SJCRH30 (cell line): ENCODE measurements around the gene EGFL8. TPM values are rescaled to one million over a fixed set of nuclear protein-coding genes. Genes with fewer than 3 reads are reported as not detected.
"Not testable (repeated sequence)": the region's sequence is repeated elsewhere in the genome, so short reads cannot be mapped to it uniquely, and the experiment has no call there.

Source experiments
- DNase-seq, 2 experiments: peaks; one replicate each; pipeline ENCODE4 v3.0.0-alpha.2; 2015 to 2020
- H3K27ac ChIP-seq: fragments of 250-450 bp; sonication (Bioruptor Pico); 2 replicates; pipeline ENCODE4 v1.5.1; 2020; ENCODE audit warnings: mild to moderate bottlenecking, moderate library complexity
- H3K27me3 ChIP-seq: fragments of 250-450 bp; sonication (Bioruptor Pico); 2 replicates; pipeline ENCODE4 v1.5.1; 2020; ENCODE audit warnings: mild to moderate bottlenecking, moderate library complexity
- H3K36me3 ChIP-seq: fragments of 250-450 bp; sonication (Bioruptor Pico); 2 replicates; pipeline ENCODE4 v1.5.1; 2020; ENCODE audit warnings: mild to moderate bottlenecking, moderate library complexity
- H3K4me1 ChIP-seq: fragments of 250-450 bp; sonication (Bioruptor Pico); 2 replicates; pipeline ENCODE4 v1.5.1; 2020; ENCODE audit warnings: mild to moderate bottlenecking, moderate library complexity
- H3K4me3 ChIP-seq: fragments of 250-450 bp; sonication (Bioruptor Pico); 2 replicates; pipeline ENCODE4 v1.5.1; 2020; ENCODE audit warnings: mild to moderate bottlenecking, moderate library complexity
- H3K9me3 ChIP-seq: fragments of 250-450 bp; sonication (Bioruptor Pico); replicated peaks from 2 replicates; pipeline ENCODE4 v1.5.1; 2020; ENCODE audit warnings: mild to moderate bottlenecking, moderate library complexity
- total RNA-seq: library from RNA; depleted of rRNA; stranded (reverse); fragments of >200 nt; shearing (Covaris generic); gene quantifications from 2 replicates; pipeline ENCODE4 v1.2.3, GENCODE V29; 2014

EGFL8 gene
- total RNA-seq, 1 experiment from 2014 or later = 8.8 TPM

GRCh38 chr6:32131439-32131948, 32.9 kb upstream of the EGFL8 start:
- Histone ChIP-seq H3K27ac (no peak overlapping the region), H3K4me3 (no peak overlapping the region), H3K9me3 (no peaks in the 10 kb centered on the region), H3K4me1 (peaks cover 3% of the 10 kb centered on the region; the same call in 1 of the 2 replicates), H3K27me3 (no peaks in the 10 kb centered on the region), H3K36me3 (no peaks in the 10 kb centered on the region)
- DNase-seq = no peak

DNA sequence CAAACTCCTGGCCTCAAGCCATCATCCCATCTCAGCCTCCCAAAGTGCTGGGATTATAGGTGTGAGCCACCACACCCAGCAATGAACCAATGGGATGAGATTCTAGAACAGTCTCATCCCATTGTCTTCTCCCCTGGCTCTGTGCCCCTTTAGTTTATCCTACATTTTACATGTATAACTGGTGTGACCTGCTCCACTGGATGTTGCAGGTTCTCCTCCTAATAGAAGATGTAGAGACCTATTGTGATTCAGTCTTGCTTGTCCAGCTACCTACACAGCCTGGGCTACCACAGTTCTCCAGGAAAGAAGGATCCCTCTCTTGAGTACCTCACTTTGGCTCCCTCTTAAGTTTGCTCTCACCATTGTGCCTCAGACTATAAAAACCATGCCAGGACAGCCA, 32.3 kb upstream of the EGFL8 start:
- no peak overlapping the region for H3K4me3 ChIP-seq
- H3K4me1 ChIP-seq = peaks cover 3% of the 10 kb centered on the region; the same call in 1 of the 2 replicates
- no peak for DNase-seq
- no peaks in the 10 kb centered on the region for H3K27me3 ChIP-seq
- no peaks in the 10 kb centered on the region for H3K36me3 ChIP-seq
- no peak overlapping the region for H3K27ac ChIP-seq
- H3K9me3 ChIP-seq = no peaks in the 10 kb centered on the region

DNA sequence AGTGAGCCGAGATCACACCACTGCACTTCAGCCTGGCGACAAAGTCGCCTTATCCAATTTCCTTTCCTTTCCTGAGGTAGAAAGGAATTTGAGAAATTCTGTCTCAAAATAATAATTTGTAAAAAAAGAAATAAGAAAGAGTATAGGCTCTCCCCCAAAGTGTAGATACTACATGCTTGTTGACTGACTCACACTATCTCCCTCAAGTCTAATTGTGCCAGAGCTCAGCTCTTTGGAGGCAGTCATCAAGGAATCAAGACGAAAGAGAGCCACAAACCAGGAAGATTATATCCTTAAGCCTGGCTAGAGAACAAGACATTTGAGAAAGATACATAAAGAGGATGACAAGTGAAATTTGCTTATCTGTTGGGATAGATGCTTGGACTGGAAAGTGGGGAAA, 30.6 kb upstream of the EGFL8 start:
- Histone ChIP-seq H3K27me3 (no peaks in the 10 kb centered on the region), H3K9me3 (no peaks in the 10 kb centered on the region), H3K27ac (no peak overlapping the region), H3K36me3 (no peaks in the 10 kb centered on the region), H3K4me1 (no peaks in the 10 kb centered on the region), H3K4me3 (no peak overlapping the region)
- no peak for DNase-seq

- DNase-seq = no peak
- H3K27me3 ChIP-seq = no peaks in the 10 kb centered on the region
- H3K4me1 ChIP-seq = no peaks in the 10 kb centered on the region
- H3K4me3 ChIP-seq = no peak overlapping the region
- H3K27ac ChIP-seq = no peak overlapping the region
- H3K9me3 ChIP-seq = no peaks in the 10 kb centered on the region
- H3K36me3 ChIP-seq = no peaks in the 10 kb centered on the region
Observed at GRCh38 chr6:32137454-32137853, 26.9 kb upstream of the EGFL8 start.

DNA sequence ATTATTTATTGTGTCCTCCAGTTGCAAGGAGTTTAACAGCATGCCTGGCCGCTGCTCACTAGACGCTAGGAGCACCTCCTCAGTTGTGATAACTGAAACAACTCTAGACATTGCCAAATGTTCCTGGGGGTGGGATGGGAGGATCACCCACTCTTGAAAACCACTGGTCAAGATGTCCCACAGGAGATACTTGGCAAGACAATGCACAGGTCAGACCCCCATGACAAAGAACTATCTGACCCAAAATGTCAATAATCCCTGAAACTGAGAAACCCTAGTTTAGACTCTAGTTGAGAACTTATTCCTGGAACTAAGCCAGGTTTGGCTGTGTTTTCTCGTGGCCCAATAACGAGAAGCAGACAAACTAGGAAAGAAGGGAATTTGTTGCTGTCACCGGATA, 24.8 kb upstream of the EGFL8 start:
- H3K36me3 ChIP-seq = no peaks in the 10 kb centered on the region
- H3K27ac ChIP-seq = no peak overlapping the region
- no peaks in the 10 kb centered on the region for H3K9me3 ChIP-seq
- H3K4me1 ChIP-seq = no peaks in the 10 kb centered on the region
- DNase-seq = no peak
- H3K4me3 ChIP-seq = no peak overlapping the region
- H3K27me3 ChIP-seq = no peaks in the 10 kb centered on the region

DNA sequence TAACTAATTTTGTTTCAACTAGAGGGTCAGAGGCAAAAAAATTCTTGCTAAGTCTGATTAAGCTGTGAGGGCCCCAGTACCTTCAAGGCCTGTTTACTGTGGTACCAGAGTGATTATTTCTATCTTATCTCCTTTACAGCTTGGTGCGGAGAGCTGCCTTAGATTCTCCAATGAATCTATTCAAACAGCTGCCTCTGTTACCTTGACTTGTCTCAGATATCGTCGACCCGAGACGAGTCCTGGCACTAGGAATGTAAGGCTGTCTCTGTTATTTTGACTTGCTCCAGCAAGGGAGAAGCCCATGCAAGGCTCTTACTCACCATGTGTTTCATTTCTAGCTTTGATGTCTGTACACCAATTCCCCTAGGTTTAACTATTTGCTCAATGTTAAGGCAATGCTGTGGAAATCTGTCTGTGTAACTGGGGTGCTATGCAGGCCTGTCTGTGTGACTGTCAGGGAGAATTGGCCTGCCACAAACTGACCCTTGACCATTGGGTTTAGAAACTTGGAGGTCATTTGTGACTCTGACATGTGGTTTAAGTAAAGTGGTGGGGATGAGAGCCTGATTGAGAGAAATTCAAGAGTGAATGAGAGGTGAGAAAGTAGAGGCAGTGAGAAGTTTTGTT, 23.9 kb upstream of the EGFL8 start:
- no peak overlapping the region for H3K4me3 ChIP-seq
- H3K36me3 ChIP-seq = no peaks in the 10 kb centered on the region
- H3K4me1 ChIP-seq = no peaks in the 10 kb centered on the region
- DNase-seq = no peak
- H3K27ac ChIP-seq = no peak overlapping the region
- no peaks in the 10 kb centered on the region for H3K27me3 ChIP-seq
- H3K9me3 ChIP-seq = no peaks in the 10 kb centered on the region

- not testable (repeated sequence) for DNase-seq, H3K27ac ChIP-seq, H3K4me3 ChIP-seq, H3K4me1 ChIP-seq, H3K9me3 ChIP-seq, H3K36me3 ChIP-seq, H3K27me3 ChIP-seq
Observed at GRCh38 chr6:32144238-32144637, 20.2 kb upstream of the EGFL8 start.

GRCh38 chr6:32146287-32146686, 18.1 kb upstream of the EGFL8 start:
- Histone ChIP-seq H3K4me1 (no peaks in the 10 kb centered on the region), H3K36me3 (no peaks in the 10 kb centered on the region), H3K9me3 (no peaks in the 10 kb centered on the region), H3K4me3 (no peak overlapping the region), H3K27ac (no peak overlapping the region), H3K27me3 (no peaks in the 10 kb centered on the region)
- no peak for DNase-seq

GRCh38 chr6:32146687-32147086, 17.7 kb upstream of the EGFL8 start:
- no peak for DNase-seq
- no peaks in the 10 kb centered on the region for H3K4me1 ChIP-seq
- H3K9me3 ChIP-seq = no peaks in the 10 kb centered on the region
- H3K36me3 ChIP-seq = no peaks in the 10 kb centered on the region
- no peak overlapping the region for H3K4me3 ChIP-seq
- H3K27ac ChIP-seq = no peak overlapping the region
- no peaks in the 10 kb centered on the region for H3K27me3 ChIP-seq

DNA sequence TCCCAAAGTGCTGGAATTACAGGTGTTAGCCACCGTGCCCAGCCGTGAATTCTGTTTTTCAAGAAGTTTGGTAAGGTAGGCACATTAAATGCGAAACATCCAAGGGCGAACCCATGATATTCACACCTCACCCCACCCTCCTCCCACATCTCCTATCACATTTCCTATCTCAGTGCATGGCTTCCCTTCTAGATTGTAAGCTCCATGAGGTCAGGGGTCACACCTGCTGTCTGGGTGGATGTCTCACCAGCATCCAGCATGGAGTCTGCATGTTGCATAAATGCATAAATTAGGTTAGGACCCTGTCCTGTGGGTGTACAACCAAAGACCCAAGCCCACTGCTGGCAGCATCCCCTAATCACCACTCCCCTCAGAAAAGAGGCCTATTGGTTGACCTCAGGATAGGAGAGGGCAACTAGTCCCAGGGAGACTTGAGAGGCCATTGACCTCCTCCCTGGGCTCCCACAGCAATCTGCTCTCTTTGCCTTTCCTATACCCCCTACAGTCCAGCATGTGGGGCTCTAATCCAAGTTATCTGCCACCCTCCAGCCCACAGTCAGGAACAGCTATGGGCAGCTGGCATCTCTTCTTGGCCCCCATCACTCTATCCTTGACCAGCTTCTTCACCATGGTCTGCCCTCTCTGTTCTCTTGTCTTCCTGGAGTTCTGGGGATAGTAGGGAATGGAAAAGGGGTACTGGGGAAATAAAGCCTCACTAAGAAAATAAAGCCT, 16.8 kb upstream of the EGFL8 start:
- Histone ChIP-seq H3K27me3 (no peaks in the 10 kb centered on the region), H3K4me3 (no peak overlapping the region), H3K9me3 (no peaks in the 10 kb centered on the region), H3K36me3 (no peaks in the 10 kb centered on the region), H3K27ac (no peak overlapping the region), H3K4me1 (no peaks in the 10 kb centered on the region)
- no peak for DNase-seq

- Histone ChIP-seq H3K9me3 (no peaks in the 10 kb centered on the region), H3K4me1 (no peaks in the 10 kb centered on the region), H3K4me3 (no peak overlapping the region), H3K27ac (no peak overlapping the region), H3K36me3 (no peaks in the 10 kb centered on the region), H3K27me3 (no peaks in the 10 kb centered on the region)
- no peak for DNase-seq
Observed at GRCh38 chr6:32148289-32149091, 15.9 kb upstream of the EGFL8 start.

- no peak for DNase-seq
- Histone ChIP-seq H3K27ac (no peak overlapping the region), H3K4me3 (no peak overlapping the region), H3K9me3 (no peaks in the 10 kb centered on the region), H3K27me3 (no peaks in the 10 kb centered on the region), H3K36me3 (no peaks in the 10 kb centered on the region), H3K4me1 (no peaks in the 10 kb centered on the region)
Observed at GRCh38 chr6:32149092-32149755, 15.2 kb upstream of the EGFL8 start.

GRCh38 chr6:32149932-32150870, 14.2 kb upstream of the EGFL8 start:
- Histone ChIP-seq H3K27ac (no peak overlapping the region), H3K27me3 (no peaks in the 10 kb centered on the region)
- no peak for DNase-seq

More at GRCh38 chr6:32149932-32150870, 14.2 kb upstream of the EGFL8 start:
- Histone ChIP-seq H3K4me3 (no peak overlapping the region), H3K36me3 (no peaks in the 10 kb centered on the region), H3K4me1 (peaks cover 3% of the 10 kb centered on the region), H3K9me3 (no peaks in the 10 kb centered on the region)
